Upper lobe of right lung (tissue), 1 donor: ENCODE data around the gene SP1. TPM values are rescaled to one million over a fixed set of nuclear protein-coding genes. Genes with fewer than 3 reads are reported as not detected.

Source experiments
- ATAC-seq: fragments of 200-7000 bp; cut with Tn5 transposase; one replicate; pipeline ENCODE4 v1.9.1; 2020; ENCODE audit warnings: mild to moderate bottlenecking, moderate library complexity
- DNase-seq: peaks from one replicate; pipeline ENCODE4 v3.0.0-alpha.2; 2020
- H3K27ac ChIP-seq: fragments of 200-600 bp; one replicate; pipeline ENCODE4 v1.8.0; 2022
- H3K27me3 ChIP-seq: fragments of 200-600 bp; one replicate; pipeline ENCODE4 v1.8.0; 2022; ENCODE audit warnings: mild to moderate bottlenecking
- H3K36me3 ChIP-seq: fragments of 200-600 bp; one replicate; pipeline ENCODE4 v1.8.0; 2022
- H3K4me1 ChIP-seq: fragments of 200-600 bp; one replicate; pipeline ENCODE4 v1.8.0; 2022
- H3K4me3 ChIP-seq: fragments of 200-600 bp; one replicate; pipeline ENCODE4 v1.8.0; 2022; ENCODE audit warnings: mild to moderate bottlenecking
- H3K9me3 ChIP-seq: fragments of 200-600 bp; one replicate; pipeline ENCODE4 v1.8.0; 2022
- intact Hi-C: fragments of 100-400 bp; cut with DNase I; formaldehyde crosslinking; loops from one replicate; pipeline ENCODE4 v1.11.0; 2022
- total RNA-seq: library from RNA; stranded (reverse); fragmentation: NEBNext Ultra II Directional; extraction: Animal tissue kit (Norgen Biotek cat#: 25700); gene quantifications from one replicate; pipeline ENCODE4 v1.2.1, GENCODE V29; 2021
- TF ChIP-seq, protein P1 (sequence below): fragments of 200-600 bp; IDR thresholded peaks from one replicate; pipeline ENCODE4 v1.8.0; 2022; ENCODE audit warnings: antibody characterized with exemption
- donor health status: DM: no; HTN: yes; CAD: no; lungs with severe emphysema.

The SP1 gene
- total RNA-seq, 1 donor from 2014 or later: 87.7 TPM

DNA sequence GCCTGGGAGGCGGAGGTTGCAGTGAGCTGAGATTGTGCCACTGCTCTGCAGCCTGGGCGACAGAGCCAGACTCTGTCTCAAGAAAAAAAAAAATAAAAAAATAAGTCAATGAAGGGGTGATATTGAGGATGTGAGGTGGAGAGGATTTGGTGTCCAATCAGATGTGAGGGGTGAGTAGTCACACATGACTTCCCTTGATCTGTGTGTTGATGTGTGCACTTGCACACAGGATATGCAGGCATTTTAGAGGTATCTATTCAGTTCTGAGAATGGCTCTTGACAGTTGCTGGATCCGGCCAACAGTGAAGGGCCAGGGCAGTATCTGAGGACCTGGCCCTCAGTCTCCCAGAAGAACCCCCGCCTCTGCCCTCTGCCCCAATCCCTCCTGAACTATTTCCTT lies 36.0 kb upstream of the SP1 start:
- peaks cover 2% of the 10 kb centered on the region for H3K27me3 ChIP-seq
- TF ChIP-seq, protein P1, sequence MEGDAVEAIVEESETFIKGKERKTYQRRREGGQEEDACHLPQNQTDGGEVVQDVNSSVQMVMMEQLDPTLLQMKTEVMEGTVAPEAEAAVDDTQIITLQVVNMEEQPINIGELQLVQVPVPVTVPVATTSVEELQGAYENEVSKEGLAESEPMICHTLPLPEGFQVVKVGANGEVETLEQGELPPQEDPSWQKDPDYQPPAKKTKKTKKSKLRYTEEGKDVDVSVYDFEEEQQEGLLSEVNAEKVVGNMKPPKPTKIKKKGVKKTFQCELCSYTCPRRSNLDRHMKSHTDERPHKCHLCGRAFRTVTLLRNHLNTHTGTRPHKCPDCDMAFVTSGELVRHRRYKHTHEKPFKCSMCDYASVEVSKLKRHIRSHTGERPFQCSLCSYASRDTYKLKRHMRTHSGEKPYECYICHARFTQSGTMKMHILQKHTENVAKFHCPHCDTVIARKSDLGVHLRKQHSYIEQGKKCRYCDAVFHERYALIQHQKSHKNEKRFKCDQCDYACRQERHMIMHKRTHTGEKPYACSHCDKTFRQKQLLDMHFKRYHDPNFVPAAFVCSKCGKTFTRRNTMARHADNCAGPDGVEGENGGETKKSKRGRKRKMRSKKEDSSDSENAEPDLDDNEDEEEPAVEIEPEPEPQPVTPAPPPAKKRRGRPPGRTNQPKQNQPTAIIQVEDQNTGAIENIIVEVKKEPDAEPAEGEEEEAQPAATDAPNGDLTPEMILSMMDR: no peak
- peaks cover 12% of the 10 kb centered on the region for H3K4me1 ChIP-seq
- DNase-seq (no peak), ATAC-seq (no peak)
- H3K4me3 ChIP-seq: no peak overlapping the region
- H3K36me3 ChIP-seq: no peaks in the 10 kb centered on the region
- H3K27ac ChIP-seq: peak overlapping the region; percentile 74
- H3K9me3 ChIP-seq: no peaks in the 10 kb centered on the region
- intact Hi-C loops: no loop called here

DNA sequence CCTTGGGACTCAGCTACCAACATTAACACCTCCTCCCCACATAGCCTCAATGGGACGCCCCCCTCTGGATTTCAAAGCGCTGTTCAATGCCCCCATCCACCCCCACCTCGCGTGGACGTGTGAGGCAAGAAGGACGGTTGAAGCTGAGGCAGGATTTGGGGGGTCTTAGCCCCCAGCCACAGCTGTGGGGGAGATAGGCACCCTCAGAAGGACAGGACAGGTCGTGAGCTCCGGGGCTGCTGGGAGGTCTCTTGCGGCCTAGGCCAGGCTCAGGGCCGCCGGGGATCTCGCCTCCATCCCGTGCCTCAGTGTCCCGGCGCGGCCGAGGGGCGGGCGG lies 35.5 kb upstream of the SP1 start:
- DNase-seq (no peak), ATAC-seq (no peak)
- no peaks in the 10 kb centered on the region for H3K36me3 ChIP-seq
- peak overlapping the region; percentile 74 for H3K27ac ChIP-seq
- intact Hi-C loops: no loop called here
- H3K9me3 ChIP-seq: no peaks in the 10 kb centered on the region
- H3K4me3 ChIP-seq: peak overlapping the region; percentile 58
- peaks cover 12% of the 10 kb centered on the region for H3K4me1 ChIP-seq
- no peaks in the 10 kb centered on the region for H3K27me3 ChIP-seq
- TF ChIP-seq, protein P1: no peak

DNA sequence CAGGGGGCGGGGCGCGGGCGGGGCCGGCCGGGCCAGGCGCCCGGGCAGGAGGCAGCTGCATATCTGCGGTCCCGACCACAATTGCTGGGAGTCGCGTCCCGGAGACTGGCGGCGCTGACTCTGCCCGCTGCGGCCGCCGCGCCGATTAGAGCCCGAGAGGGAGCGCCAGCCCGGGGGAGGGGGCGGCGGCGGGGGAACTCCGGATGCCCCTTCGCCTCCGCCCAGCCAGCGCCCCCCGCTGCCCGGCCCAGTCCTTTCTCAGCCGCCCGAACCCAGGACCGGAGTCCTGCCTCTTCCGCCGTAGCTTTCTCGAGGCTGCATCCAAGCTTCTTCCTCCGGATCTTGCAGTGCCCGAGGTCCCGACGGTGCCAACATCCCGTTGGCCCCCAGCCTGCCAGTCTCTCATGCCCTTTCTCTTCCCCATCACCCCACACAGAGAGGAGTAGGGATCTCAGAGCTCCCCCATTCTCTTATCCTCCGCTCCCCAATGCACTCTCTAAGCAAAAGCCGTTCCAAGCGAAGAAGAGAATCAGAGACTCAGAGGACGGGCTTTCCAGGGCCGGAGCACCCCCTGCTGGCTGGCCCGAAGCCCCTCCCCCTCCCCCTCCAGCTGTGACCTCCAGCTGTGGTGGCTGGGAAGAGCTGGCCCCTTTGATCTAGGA lies 35.0 kb upstream of the SP1 start:
- Histone ChIP-seq H3K36me3 (no peaks in the 10 kb centered on the region), H3K4me1 (peaks cover 12% of the 10 kb centered on the region), H3K27ac (peak overlapping the region; percentile 74), H3K27me3 (no peaks in the 10 kb centered on the region), H3K9me3 (no peaks in the 10 kb centered on the region), H3K4me3 (peak overlapping the region; percentile 58)
- DNase-seq: peak; percentile 85
- TF ChIP-seq, protein P1: peak; percentile 72
- peak; percentile 90 for ATAC-seq
- intact Hi-C loops: no loop called here

DNA sequence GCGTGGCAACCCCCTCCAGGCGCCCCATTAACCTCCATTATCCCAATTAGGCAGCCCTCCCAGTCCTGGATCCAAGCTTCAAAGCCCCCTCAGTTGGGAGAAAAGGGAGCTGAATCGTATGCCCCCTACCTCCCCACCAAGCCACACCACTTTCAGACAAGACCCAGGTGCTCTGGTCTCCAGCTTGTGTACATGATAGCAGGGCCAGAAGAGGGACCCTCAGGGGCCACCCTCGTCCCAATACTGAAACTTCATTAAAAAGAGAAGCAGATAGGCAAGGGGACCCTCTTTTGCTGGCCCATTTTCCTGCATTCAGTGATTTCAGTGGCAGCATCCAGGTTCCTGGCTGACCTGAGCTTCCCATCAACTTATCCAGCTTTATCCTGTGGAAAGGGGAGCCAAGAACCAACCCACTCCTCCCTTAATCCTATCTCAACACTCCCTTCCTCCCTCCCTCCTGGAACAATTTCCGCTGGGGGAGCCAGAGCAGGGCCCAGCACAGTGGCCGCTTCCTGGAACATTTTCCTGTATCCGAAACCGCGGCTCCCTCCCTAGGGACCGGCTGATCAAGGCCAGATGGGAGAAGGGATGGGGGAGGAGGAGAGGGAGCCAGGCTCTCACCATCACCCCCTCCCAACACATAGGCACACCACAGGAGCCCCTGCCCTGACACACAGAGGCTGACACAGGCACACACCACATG lies 34.3 kb upstream of the SP1 start:
- no peaks in the 10 kb centered on the region for H3K36me3 ChIP-seq
- H3K9me3 ChIP-seq: no peaks in the 10 kb centered on the region
- DNase-seq (no peak), ATAC-seq (peak; percentile 6)
- TF ChIP-seq, protein P1: peak; percentile 5
- intact Hi-C loops: no loop called here
- H3K4me3 ChIP-seq: peak overlapping the region; percentile 58
- H3K27ac ChIP-seq: peak overlapping the region; percentile 74
- H3K27me3 ChIP-seq: no peaks in the 10 kb centered on the region
- H3K4me1 ChIP-seq: peaks cover 12% of the 10 kb centered on the region

DNA sequence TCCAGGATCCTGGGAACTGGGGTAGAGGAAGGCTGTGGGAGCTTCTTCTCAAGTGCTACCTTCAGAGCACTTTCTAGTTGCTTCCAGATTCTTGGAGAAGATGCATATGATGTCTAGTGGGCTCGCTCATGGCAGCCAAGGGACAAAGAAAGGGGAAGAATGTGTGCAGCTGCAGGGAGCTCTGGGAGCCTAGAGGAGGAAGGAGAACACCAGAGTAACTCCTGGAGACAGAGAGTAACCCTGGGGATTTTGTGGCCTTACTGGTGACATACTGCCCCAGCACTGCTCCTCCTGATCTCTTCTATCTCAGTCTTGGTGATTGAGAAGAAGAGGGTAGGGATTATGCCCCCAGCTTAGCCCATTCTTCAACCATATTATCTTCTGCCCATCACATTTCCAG lies 33.5 kb upstream of the SP1 start:
- H3K27me3 ChIP-seq: no peaks in the 10 kb centered on the region
- H3K4me3 ChIP-seq: no peak overlapping the region
- H3K36me3 ChIP-seq: no peaks in the 10 kb centered on the region
- no peak overlapping the region for H3K27ac ChIP-seq
- ATAC-seq (no peak), DNase-seq (no peak)
- intact Hi-C loops: no loop called here
- no peaks in the 10 kb centered on the region for H3K9me3 ChIP-seq
- TF ChIP-seq, protein P1: no peak
- peaks cover 12% of the 10 kb centered on the region for H3K4me1 ChIP-seq
